HG02571 (cell line): ENCODE data around the gene COMMD6.

Source experiments
- ATAC-seq: cut with Tn5 transposase; IDR thresholded peaks from one replicate; pipeline ENCODE4 v1.9.1; 2021; ENCODE audit warnings: mild to moderate bottlenecking, moderate library complexity; ENCODE audit not compliant: unreplicated experiment

The COMMD6 gene

GRCh38 chr13:75530549-75530961 lies 7.1 kb downstream of the COMMD6 start:
- ATAC-seq, result no peak

- ATAC-seq, result no peak
These were observed 15.7 kb downstream of the COMMD6 start for GRCh38 chr13:75521956-75522355.

GRCh38 chr13:75518439-75519088 lies 19.1 kb downstream of the COMMD6 start:
- no peak for ATAC-seq

GRCh38 chr13:75514080-75514995 lies 23.3 kb downstream of the COMMD6 start:
- no peak for ATAC-seq

GRCh38 chr13:75513271-75513670 lies 24.4 kb downstream of the COMMD6 start:
- ATAC-seq, result no peak

- ATAC-seq, result peak; percentile 85
These were observed 25.4 kb downstream of the COMMD6 start for GRCh38 chr13:75512253-75512652.

- no peak for ATAC-seq
These were observed 26.5 kb downstream of the COMMD6 start for GRCh38 chr13:75511051-75511625.

GRCh38 chr13:75508002-75508548 lies 29.6 kb downstream of the COMMD6 start:
- no peak for ATAC-seq

GRCh38 chr13:75507027-75508001 lies 30.3 kb downstream of the COMMD6 start:
- no peak for ATAC-seq

GRCh38 chr13:75506018-75506417 lies 31.6 kb downstream of the COMMD6 start:
- ATAC-seq, result no peak

GRCh38 chr13:75505327-75505726 lies 32.3 kb downstream of the COMMD6 start:
- ATAC-seq, result no peak

GRCh38 chr13:75495938-75496337 lies 41.7 kb downstream of the COMMD6 start:
- no peak for ATAC-seq

- ATAC-seq, result no peak
These were observed 43.1 kb downstream of the COMMD6 start for GRCh38 chr13:75494491-75494890.

- ATAC-seq, result no peak
These were observed 44.5 kb downstream of the COMMD6 start for GRCh38 chr13:75493156-75493555.

GRCh38 chr13:75492389-75492788 lies 45.3 kb downstream of the COMMD6 start:
- no peak for ATAC-seq

GRCh38 chr13:75491376-75491775 lies 46.3 kb downstream of the COMMD6 start:
- no peak for ATAC-seq

GRCh38 chr13:75489502-75490263 lies 48.0 kb downstream of the COMMD6 start:
- peak; percentile 80 for ATAC-seq

- ATAC-seq, result no peak
These were observed 51.2 kb downstream of the COMMD6 start for GRCh38 chr13:75486146-75487062.
